H1 (cell line): Measurements from ENCODE around the gene SYMPK. TPM values are rescaled to one million over a fixed set of nuclear protein-coding genes. Genes with fewer than 3 reads are reported as not detected.

Experiments used
- ASH2L ChIP-seq: fragments of 200-600, 300-600 bp; sonication (generic); IDR thresholded peaks from one replicate; pipeline ENCODE4 v1.7.1; 2017; ENCODE audit warnings: low read length
- CEBPB ChIP-seq: IDR thresholded peaks from 2 replicates; pipeline ENCODE4 v1.6.1; 2012; ENCODE audit warnings: low read depth, low read length
- KDM1A ChIP-seq: fragments of 200-600, 300-600 bp; sonication (generic); IDR thresholded peaks from 2 replicates; pipeline ENCODE4 v1.7.1; 2016; ENCODE audit warnings: mild to moderate bottlenecking, low read length, borderline replicate concordance
- RFX5 ChIP-seq: IDR thresholded peaks from 2 replicates; pipeline ENCODE4 v1.6.1; 2011; ENCODE audit warnings: low read depth, low read length, improper control_type of control experiment, borderline replicate concordance
- SP1 ChIP-seq: IDR thresholded peaks from 2 replicates; pipeline ENCODE4 v1.6.1; 2011; ENCODE audit warnings: low read depth, low read length
- polyA plus RNA-seq, 7 experiments: library from polyadenylated mRNA; depleted of rRNA in 3 of 7; stranded (reverse) in 5 of 7; unstranded in 2 of 7; fragments of >200 nt in 5 of 7; fragments of 200-250 nt in 2 of 7; gene quantifications; 1 replicate in 5 of 7; 2 replicates in 1 of 7; 4 replicates in 1 of 7; pipeline versions ENCODE4 v1.2.1 to v1.2.3, GENCODE V29; 2011 to 2013; ENCODE audit warnings: missing spikeins in 2 of 7, mixed read lengths in 2 of 7
- total RNA-seq: library from RNA; stranded (reverse); fragmentation: NEBNext Ultra II Directional; extraction: Animal tissue kit (Norgen Biotek cat#: 25700); gene quantifications from 2 replicates; pipeline ENCODE4 v1.2.1, GENCODE V29; 2021
- TF ChIP-seq, protein P1 (sequence below): IDR thresholded peaks from 2 replicates; pipeline ENCODE4 v1.6.1; 2012; ENCODE audit warnings: low read length, inconsistent platforms

The SYMPK gene
- total and polyA plus RNA-seq, 2 of the 8 experiments (the other 6 are each of a cell fraction or from before 2014, with no cell fraction given), result 93.6 to 99.5 TPM

DNA sequence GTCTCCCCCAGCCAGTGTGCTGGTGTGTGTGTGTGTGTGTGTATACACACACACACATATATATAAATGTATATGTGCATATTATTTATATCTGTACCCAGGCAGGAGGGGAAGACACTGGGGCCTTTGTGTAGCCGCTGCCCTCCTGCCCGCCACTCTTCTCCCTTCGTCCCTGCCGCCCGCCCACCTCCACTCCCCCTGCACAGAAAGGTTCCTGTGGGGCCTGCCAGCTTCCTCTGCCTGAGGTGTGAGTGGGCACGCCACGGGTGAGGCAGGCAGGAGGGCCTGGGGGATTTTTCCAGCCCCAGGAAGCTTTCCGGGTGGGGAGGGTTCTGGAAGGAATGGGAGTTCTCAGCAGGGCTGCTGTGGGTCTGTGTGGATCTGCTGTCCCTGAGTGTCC is 16.1 kb upstream of the SYMPK start (continued):
- TF ChIP-seq ASH2L, result no peak
- TF ChIP-seq SP1, result no peak
- no peak for TF ChIP-seq KDM1A
- no peak for TF ChIP-seq RFX5
- no peak for TF ChIP-seq CEBPB
- TF ChIP-seq, protein P1, sequence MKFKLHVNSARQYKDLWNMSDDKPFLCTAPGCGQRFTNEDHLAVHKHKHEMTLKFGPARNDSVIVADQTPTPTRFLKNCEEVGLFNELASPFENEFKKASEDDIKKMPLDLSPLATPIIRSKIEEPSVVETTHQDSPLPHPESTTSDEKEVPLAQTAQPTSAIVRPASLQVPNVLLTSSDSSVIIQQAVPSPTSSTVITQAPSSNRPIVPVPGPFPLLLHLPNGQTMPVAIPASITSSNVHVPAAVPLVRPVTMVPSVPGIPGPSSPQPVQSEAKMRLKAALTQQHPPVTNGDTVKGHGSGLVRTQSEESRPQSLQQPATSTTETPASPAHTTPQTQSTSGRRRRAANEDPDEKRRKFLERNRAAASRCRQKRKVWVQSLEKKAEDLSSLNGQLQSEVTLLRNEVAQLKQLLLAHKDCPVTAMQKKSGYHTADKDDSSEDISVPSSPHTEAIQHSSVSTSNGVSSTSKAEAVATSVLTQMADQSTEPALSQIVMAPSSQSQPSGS, result no peak
- TF ChIP-seq, all 59 proteins: peak for 0
